Anterior cingulate cortex (tissue), 58 donors: ENCODE data around the gene EDN3.
A peak's percentile ranks its signal among the peaks of the same experiment; 100 is the strongest.

Experiments used
- DNase-seq, 58 donors: peaks; one replicate each; lab custom pipeline; 2025; lab: John Stamatoyannopoulos, UW

EDN3 gene

DNA sequence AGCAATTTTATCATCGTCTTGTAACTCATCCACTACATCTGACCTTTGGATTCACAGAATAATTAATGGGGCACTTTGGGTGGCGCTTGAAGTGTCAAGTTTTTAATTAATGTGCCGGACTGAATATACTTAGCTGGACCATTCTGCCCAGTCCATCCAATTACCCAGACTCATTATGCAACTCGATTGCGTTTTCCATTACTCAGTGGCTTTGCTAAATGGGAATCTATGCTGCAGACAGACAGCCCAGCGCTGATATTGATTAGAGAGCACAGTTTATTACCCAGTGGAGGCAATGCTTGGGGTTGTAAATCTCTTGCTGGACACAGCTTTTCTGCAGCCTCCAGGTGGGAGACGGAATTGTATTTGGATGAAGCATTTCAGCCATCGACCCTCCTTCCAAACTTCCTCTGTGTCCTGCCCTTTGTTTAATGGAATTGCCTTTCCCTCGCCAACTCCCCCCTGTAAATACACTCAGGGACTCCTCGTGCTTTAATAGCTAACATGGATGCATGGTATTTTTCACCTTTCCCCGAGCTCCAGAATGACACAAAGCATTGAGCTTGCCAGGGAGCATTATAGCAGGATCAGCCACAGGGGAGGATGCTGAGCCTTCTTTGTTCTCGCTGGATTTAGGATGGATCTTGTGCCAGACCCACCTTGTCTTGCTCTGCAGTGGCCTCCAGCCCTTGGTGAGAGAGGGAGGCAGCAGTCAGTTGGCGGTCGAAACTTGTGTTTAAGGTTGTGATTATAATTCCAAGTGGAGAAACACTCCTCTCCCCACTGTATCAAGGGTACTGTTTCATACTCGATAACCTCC lies 59.7 kb downstream of the EDN3 start:
- no peak for DNase-seq

DNA sequence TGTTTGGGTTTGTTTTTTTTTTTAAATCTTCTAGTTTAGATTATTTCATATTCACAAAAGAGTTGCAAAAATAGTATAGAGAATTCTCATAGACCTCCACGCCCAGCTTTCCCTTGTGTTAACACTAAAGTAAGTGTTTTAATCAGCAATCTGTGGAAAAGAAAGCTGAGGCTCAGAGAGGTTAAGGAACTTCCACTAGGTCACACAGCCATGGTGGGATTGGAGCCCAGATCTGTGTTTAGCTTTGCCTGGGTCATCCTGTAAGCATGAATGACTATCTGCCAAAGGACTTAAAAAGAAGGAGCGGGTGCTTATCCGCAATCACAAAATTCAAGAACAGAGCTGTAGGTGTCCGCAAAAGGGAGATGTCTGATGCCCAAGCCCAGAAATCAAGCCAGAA lies 60.5 kb downstream of the EDN3 start:
- DNase-seq = no peak

DNA sequence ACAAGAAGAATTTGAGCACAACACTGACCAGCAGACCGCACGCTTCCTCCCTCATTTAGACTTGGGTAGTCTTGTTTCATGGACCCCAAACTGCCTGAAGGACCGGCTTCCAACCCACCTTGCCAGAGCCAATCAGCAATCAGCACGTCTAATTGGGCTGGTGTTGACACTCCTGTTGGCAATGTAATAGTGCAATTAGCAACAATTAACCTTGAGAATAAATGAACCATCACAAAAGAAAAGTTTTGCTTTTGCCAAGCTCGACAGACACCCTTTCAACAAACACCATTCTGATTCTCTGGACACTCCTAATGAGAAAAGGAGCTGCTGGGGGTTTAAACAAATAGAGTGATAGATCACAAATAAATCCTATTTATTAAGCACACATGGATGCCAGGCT lies 61.0 kb downstream of the EDN3 start:
- peak in 1 of 58 donors; percentile 12 for DNase-seq

DNA sequence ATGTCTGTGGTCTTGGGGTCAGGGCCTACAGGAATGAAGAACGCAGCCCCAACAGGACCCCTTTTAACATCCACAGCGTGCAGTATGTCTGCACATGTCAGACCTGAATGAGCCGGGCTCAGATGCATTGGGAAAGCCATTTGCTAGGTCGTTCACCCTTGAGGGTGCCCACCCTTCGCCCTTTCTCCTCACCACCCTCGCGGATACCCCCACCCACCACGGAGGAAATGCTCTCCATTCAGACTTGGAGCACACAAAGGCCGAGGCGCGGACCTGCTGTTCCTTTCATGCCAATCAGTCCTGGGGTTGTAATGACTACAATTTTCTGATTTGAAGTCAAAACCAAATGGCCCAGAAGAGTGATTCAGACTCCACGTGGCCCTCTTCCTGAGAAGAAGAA lies 62.7 kb downstream of the EDN3 start:
- DNase-seq = no peak

DNA sequence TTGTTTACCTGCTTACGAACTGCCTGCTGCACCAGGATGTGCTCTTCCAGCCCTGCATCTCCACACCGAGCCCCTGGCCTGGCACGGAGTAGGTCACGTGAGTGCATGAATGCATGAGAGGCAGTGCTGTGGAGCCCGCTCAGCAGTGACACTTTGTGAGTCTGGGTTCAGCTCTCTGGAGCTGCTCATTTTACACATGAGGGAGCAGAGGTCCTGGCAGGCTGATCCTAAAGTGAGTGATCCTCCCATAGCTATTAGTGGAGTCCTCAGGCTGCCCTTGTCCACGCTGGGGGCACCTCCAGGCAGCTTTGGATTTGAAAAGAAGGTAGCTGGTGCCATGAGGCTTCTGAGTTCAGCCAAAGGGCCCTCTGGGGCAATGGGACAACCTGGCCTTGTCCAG lies 64.2 kb downstream of the EDN3 start:
- DNase-seq = peak in 1 of 58 donors; percentile 8

DNA sequence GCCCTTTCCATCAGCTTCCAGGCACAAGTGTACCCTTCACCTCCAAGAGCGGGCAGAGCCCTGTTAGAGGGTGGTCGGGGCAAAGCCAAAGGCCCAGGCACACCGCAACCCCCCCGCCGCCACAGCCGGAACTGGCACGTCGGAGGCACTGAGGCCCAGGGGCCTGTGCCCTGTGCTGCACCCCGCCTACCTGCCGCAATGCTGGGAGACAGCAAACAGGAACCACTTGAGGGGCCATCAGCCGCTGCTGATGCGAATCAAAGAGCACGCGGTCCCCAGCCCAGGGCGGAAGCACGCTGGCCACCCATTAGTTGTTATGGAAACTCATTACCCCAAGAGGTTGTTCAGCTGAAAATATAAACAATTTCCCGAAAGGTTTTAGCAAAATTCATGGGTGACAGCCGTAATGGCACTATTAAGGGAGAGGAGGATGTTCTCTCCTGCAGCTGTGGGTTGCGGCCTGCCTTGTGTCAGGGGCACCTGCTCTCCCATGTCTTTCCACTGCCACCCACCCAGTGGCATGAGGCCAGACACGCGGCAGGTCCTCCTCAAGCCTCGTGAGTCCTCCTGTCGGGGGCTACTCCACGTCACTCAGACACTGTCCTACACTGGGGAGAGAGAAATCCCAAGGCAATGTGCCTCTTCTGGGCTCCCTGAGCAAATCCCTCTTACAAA lies 65.3 kb downstream of the EDN3 start:
- no peak for DNase-seq

DNA sequence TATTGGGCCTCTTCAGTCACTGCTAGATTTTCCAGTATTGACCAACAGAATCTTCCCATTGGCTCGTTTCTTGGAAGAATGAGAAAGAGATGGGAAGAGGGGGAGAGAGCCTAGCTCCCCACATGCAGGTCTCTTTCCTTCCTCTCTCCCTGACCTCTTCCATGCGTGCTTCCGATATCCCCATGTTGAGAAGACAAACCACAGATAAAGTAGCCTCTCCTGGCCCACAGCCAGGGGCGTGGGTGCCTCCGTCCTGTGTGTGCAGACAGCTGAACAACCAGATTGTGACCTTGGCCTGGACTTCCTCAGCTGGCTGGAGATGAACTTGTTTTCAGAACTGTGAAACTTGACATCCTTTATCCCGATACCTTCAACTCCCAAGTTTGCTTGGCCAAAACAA lies 71.0 kb downstream of the EDN3 start:
- no peak for DNase-seq

DNA sequence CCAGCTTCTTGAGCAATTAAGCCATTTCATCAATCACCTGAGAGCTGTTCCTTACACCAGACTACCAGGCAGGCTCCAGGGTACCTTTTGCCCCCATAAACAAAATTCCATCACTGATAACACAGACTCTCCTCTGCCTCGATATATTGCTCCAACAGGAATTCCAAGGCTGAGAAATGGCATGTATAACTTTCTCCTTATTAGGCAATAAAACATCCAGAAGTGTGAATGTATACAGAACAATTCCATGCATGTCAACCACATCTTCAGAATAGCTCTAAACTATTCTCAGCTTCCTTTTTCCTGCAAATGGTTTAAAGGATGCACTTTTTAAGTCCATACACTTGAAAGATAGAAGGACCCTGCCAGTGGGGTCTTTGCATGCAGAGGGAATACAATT lies 73.8 kb downstream of the EDN3 start:
- DNase-seq = no peak

DNA sequence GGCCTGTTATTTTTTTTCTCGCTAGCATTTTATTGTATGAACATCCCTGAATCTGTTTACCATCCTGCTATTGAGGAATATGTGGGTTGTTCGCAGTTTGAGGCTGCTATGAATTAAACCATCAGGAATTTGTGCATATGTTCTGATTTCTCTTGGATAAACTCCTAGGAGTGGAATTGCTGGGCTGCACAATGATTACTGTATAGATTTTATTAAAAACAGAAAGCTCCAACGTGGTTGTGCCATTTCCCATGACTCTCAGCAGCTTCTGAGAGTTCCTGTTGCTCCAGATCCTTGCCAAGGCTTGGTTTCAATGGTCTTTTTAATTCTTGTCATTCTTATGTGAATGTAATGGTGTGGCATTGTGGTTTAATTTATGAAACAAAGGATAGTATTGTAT lies 75.1 kb downstream of the EDN3 start:
- DNase-seq = no peak
